HG03378 (cell line): ENCODE results near the gene RBM20.

Source experiments
- ATAC-seq: cut with Tn5 transposase; IDR thresholded peaks from one replicate; pipeline ENCODE4 v1.9.1; 2021; ENCODE audit warnings: mild to moderate bottlenecking, moderate library complexity; ENCODE audit not compliant: unreplicated experiment

RBM20 gene

GRCh38 chr10:110779489-110779888 lies 135.4 kb downstream of the RBM20 start:
- no peak for ATAC-seq

GRCh38 chr10:110780704-110781103 lies 136.6 kb downstream of the RBM20 start:
- no peak for ATAC-seq

- no peak for ATAC-seq
Observed at GRCh38 chr10:110781139-110781538, 137.0 kb downstream of the RBM20 start.

- ATAC-seq = no peak
Observed at GRCh38 chr10:110782616-110783015, 138.5 kb downstream of the RBM20 start.

GRCh38 chr10:110783509-110784107 lies 139.5 kb downstream of the RBM20 start:
- no peak for ATAC-seq

GRCh38 chr10:110784198-110784597 lies 140.1 kb downstream of the RBM20 start:
- no peak for ATAC-seq

- ATAC-seq = no peak
Observed at GRCh38 chr10:110786172-110786571, 142.0 kb downstream of the RBM20 start.

GRCh38 chr10:110788620-110789385 lies 144.7 kb downstream of the RBM20 start:
- ATAC-seq = no peak

GRCh38 chr10:110789604-110790433 lies 145.7 kb downstream of the RBM20 start:
- ATAC-seq = no peak

- ATAC-seq = no peak
Observed at GRCh38 chr10:110790913-110791506, 146.9 kb downstream of the RBM20 start.

GRCh38 chr10:110791541-110792073 lies 147.5 kb downstream of the RBM20 start:
- ATAC-seq = no peak

- no peak for ATAC-seq
Observed at GRCh38 chr10:110792476-110793125, 148.5 kb downstream of the RBM20 start.

GRCh38 chr10:110793128-110793812 lies 149.1 kb downstream of the RBM20 start:
- no peak for ATAC-seq

GRCh38 chr10:110793886-110794285 lies 149.8 kb downstream of the RBM20 start:
- ATAC-seq = no peak

- no peak for ATAC-seq
Observed at GRCh38 chr10:110794808-110795207, 150.7 kb downstream of the RBM20 start.

- ATAC-seq = no peak
Observed at GRCh38 chr10:110797416-110797815, 153.3 kb downstream of the RBM20 start.

- no peak for ATAC-seq
Observed at GRCh38 chr10:110798340-110798739, 154.2 kb downstream of the RBM20 start.

- no peak for ATAC-seq
Observed at GRCh38 chr10:110802090-110802489, 158.0 kb downstream of the RBM20 start.

- peak; percentile 69 for ATAC-seq
Observed at GRCh38 chr10:110802551-110803238, 158.6 kb downstream of the RBM20 start.
